HG03097 (cell line): ENCODE results near the gene AMIGO3.
"Not testable (repeated sequence)": the region's sequence is repeated elsewhere in the genome, so short reads cannot be mapped to it uniquely, and the experiment has no call there.

Experiments used
- ATAC-seq: cut with Tn5 transposase; IDR thresholded peaks from one replicate; pipeline ENCODE4 v1.9.1; 2021; ENCODE audit not compliant: unreplicated experiment, low FRiP score

The AMIGO3 gene

GRCh38 chr3:49691481-49691880 is 28.0 kb downstream of the AMIGO3 start:
- ATAC-seq, result not testable (repeated sequence)

GRCh38 chr3:49690856-49691255 is 28.6 kb downstream of the AMIGO3 start:
- ATAC-seq, result not testable (repeated sequence)

- not testable (repeated sequence) for ATAC-seq
Measured at GRCh38 chr3:49689908-49690624, 29.4 kb downstream of the AMIGO3 start.

GRCh38 chr3:49689046-49689907 is 30.2 kb downstream of the AMIGO3 start, which contains the start of the genes MST1 and RNF123:
Gene MST1 (minus strand): TSS chr3:49689474. CDS start chr3:49688691, 783 bp downstream.
Gene RNF123 (plus strand): TSS chr3:49689557. CDS start chr3:49691166, 1,609 bp downstream.
- ATAC-seq, result peak; percentile 44

GRCh38 chr3:49688338-49689045 is 31.0 kb downstream of the AMIGO3 start:
- not testable (repeated sequence) for ATAC-seq

GRCh38 chr3:49687424-49687795 is 32.1 kb downstream of the AMIGO3 start:
- ATAC-seq, result not testable (repeated sequence)

GRCh38 chr3:49686769-49687423 is 32.6 kb downstream of the AMIGO3 start:
- ATAC-seq, result not testable (repeated sequence)

GRCh38 chr3:49686346-49686745 is 33.1 kb downstream of the AMIGO3 start:
- ATAC-seq, result not testable (repeated sequence)

- ATAC-seq, result not testable (repeated sequence)
Measured at GRCh38 chr3:49685846-49686245, 33.6 kb downstream of the AMIGO3 start.

- ATAC-seq, result not testable (repeated sequence)
Measured at GRCh38 chr3:49685103-49685502, 34.4 kb downstream of the AMIGO3 start.

- ATAC-seq, result not testable (repeated sequence)
Measured at GRCh38 chr3:49684453-49684852, 35.0 kb downstream of the AMIGO3 start.

GRCh38 chr3:49683162-49683561 is 36.3 kb downstream of the AMIGO3 start:
- no peak for ATAC-seq

- ATAC-seq, result no peak
Measured at GRCh38 chr3:49681543-49681942, 37.9 kb downstream of the AMIGO3 start.

- no peak for ATAC-seq
Measured at GRCh38 chr3:49681232-49681522, 38.3 kb downstream of the AMIGO3 start.

- no peak for ATAC-seq
Measured at GRCh38 chr3:49680493-49681231, 38.8 kb downstream of the AMIGO3 start.

- no peak for ATAC-seq
Measured at GRCh38 chr3:49675912-49676311, 43.6 kb downstream of the AMIGO3 start.

- ATAC-seq, result no peak
Measured at GRCh38 chr3:49674497-49674983, 44.9 kb downstream of the AMIGO3 start.

- peak; percentile 72 for ATAC-seq
Measured at GRCh38 chr3:49673715-49674496, 45.6 kb downstream of the AMIGO3 start, which contains the start of gene APEH. Gene APEH (plus strand): TSS chr3:49674351. CDS start chr3:49674402, 51 bp downstream.
